Muscle layer of duodenum (tissue), 2 donors: Measurements from ENCODE around the gene CDK5R1.

Experiments
- H3K27ac ChIP-seq: one replicate; pipeline ENCODE4 v1.7.0; 2013; ENCODE audit warnings: mild to moderate bottlenecking, low read length
- H3K27me3 ChIP-seq: one replicate; pipeline ENCODE4 v1.7.0; 2013; ENCODE audit warnings: low read depth, mild to moderate bottlenecking, control low read depth, low read length
- H3K36me3 ChIP-seq, 2 donors: one replicate each; pipeline ENCODE4 v1.7.0; 2013; ENCODE audit warnings: low read length in 2 of 2, control low read depth in 1 of 2, mild to moderate bottlenecking in 1 of 2; ENCODE audit not compliant: insufficient read depth in 2 of 2, control insufficient read depth in 1 of 2
- H3K4me1 ChIP-seq, 2 donors: one replicate each; pipeline ENCODE4 v1.7.0; 2013; ENCODE audit warnings: low read length in 2 of 2, mild to moderate bottlenecking in 2 of 2, control low read depth in 1 of 2, moderate library complexity in 1 of 2; ENCODE audit not compliant: insufficient read depth in 2 of 2, control insufficient read depth in 1 of 2
- H3K4me3 ChIP-seq, 2 donors: one replicate each; pipeline ENCODE4 v1.7.0; 2013; ENCODE audit warnings: low read length in 2 of 2, low read depth in 1 of 2, mild to moderate bottlenecking in 1 of 2
- H3K9me3 ChIP-seq, 2 donors: one replicate each; pipeline ENCODE4 v1.7.0; 2013; ENCODE audit warnings: low read length in 2 of 2, control low read depth in 1 of 2, mild to moderate bottlenecking in 1 of 2; ENCODE audit not compliant: control insufficient read depth in 1 of 2
- donor health status: healthy.

Gene CDK5R1

GRCh38 chr17:32504166-32504990 is 17.6 kb downstream of the CDK5R1 start:
- H3K27me3 ChIP-seq = no peaks in the 10 kb centered on the region
- H3K36me3 ChIP-seq = no peaks in the 10 kb centered on the region
- no peaks in the 10 kb centered on the region for H3K9me3 ChIP-seq
- H3K27ac ChIP-seq = no peak overlapping the region
- no peak overlapping the region for H3K4me3 ChIP-seq
- peaks cover 0 to 5% of the 10 kb centered on the region in 2 donors for H3K4me1 ChIP-seq

GRCh38 chr17:32508926-32509325 is 22.1 kb downstream of the CDK5R1 start:
- Histone ChIP-seq H3K27ac (no peak overlapping the region), H3K9me3 (no peaks in the 10 kb centered on the region), H3K4me3 (no peak overlapping the region), H3K36me3 (no peaks in the 10 kb centered on the region), H3K27me3 (no peaks in the 10 kb centered on the region), H3K4me1 (peaks cover 0 to 2% of the 10 kb centered on the region in 2 donors)

GRCh38 chr17:32510466-32510865 is 23.7 kb downstream of the CDK5R1 start:
- no peaks in the 10 kb centered on the region for H3K4me1 ChIP-seq
- no peaks in the 10 kb centered on the region for H3K9me3 ChIP-seq
- H3K27me3 ChIP-seq = no peaks in the 10 kb centered on the region
- H3K4me3 ChIP-seq = no peak overlapping the region
- H3K36me3 ChIP-seq = no peaks in the 10 kb centered on the region
- no peak overlapping the region for H3K27ac ChIP-seq

- H3K9me3 ChIP-seq = no peaks in the 10 kb centered on the region
- no peak overlapping the region for H3K27ac ChIP-seq
- no peaks in the 10 kb centered on the region for H3K4me1 ChIP-seq
- H3K4me3 ChIP-seq = no peak overlapping the region
- H3K36me3 ChIP-seq = no peaks in the 10 kb centered on the region
- H3K27me3 ChIP-seq = no peaks in the 10 kb centered on the region
Observed at GRCh38 chr17:32512328-32512727, 25.5 kb downstream of the CDK5R1 start.

GRCh38 chr17:32513579-32513978 is 26.8 kb downstream of the CDK5R1 start:
- H3K4me1 ChIP-seq = peaks cover 0 to under 1% of the 10 kb centered on the region in 2 donors
- H3K27ac ChIP-seq = no peak overlapping the region
- no peaks in the 10 kb centered on the region for H3K9me3 ChIP-seq
- H3K4me3 ChIP-seq = no peak overlapping the region
- H3K27me3 ChIP-seq = no peaks in the 10 kb centered on the region
- no peaks in the 10 kb centered on the region for H3K36me3 ChIP-seq

- Histone ChIP-seq H3K27me3 (no peaks in the 10 kb centered on the region), H3K36me3 (no peaks in the 10 kb centered on the region), H3K4me3 (no peak overlapping the region), H3K4me1 (peaks cover 0 to 7% of the 10 kb centered on the region in 2 donors), H3K9me3 (no peaks in the 10 kb centered on the region), H3K27ac (no peak overlapping the region)
Observed at GRCh38 chr17:32514606-32515005, 27.8 kb downstream of the CDK5R1 start.

GRCh38 chr17:32515677-32516383 is 29.0 kb downstream of the CDK5R1 start:
- Histone ChIP-seq H3K4me3 (no peak overlapping the region), H3K27me3 (no peaks in the 10 kb centered on the region), H3K36me3 (no peaks in the 10 kb centered on the region), H3K9me3 (no peaks in the 10 kb centered on the region), H3K27ac (no peak overlapping the region), H3K4me1 (peaks cover 0 to 14% of the 10 kb centered on the region in 2 donors)

GRCh38 chr17:32516450-32516849 is 29.7 kb downstream of the CDK5R1 start:
- no peaks in the 10 kb centered on the region for H3K9me3 ChIP-seq
- peaks cover 0 to 14% of the 10 kb centered on the region in 2 donors for H3K4me1 ChIP-seq
- H3K36me3 ChIP-seq = no peaks in the 10 kb centered on the region
- no peaks in the 10 kb centered on the region for H3K27me3 ChIP-seq
- H3K4me3 ChIP-seq = no peak overlapping the region
- no peak overlapping the region for H3K27ac ChIP-seq

- no peak overlapping the region for H3K27ac ChIP-seq
- no peaks in the 10 kb centered on the region for H3K27me3 ChIP-seq
- H3K36me3 ChIP-seq = no peaks in the 10 kb centered on the region
- H3K9me3 ChIP-seq = no peaks in the 10 kb centered on the region
- H3K4me1 ChIP-seq = peaks cover 0 to 14% of the 10 kb centered on the region in 2 donors
- no peak overlapping the region for H3K4me3 ChIP-seq
Observed at GRCh38 chr17:32516940-32517701, 30.3 kb downstream of the CDK5R1 start.

- Histone ChIP-seq H3K4me1 (peaks cover 0 to 14% of the 10 kb centered on the region in 2 donors), H3K27ac (no peak overlapping the region), H3K27me3 (no peaks in the 10 kb centered on the region), H3K4me3 (no peak overlapping the region), H3K9me3 (no peaks in the 10 kb centered on the region), H3K36me3 (no peaks in the 10 kb centered on the region)
Observed at GRCh38 chr17:32517982-32518381, 31.2 kb downstream of the CDK5R1 start.

- peak overlapping the region in 1 of 2 donors; percentile 62 for H3K4me3 ChIP-seq
- H3K9me3 ChIP-seq = no peaks in the 10 kb centered on the region
- H3K36me3 ChIP-seq = no peaks in the 10 kb centered on the region
- H3K27me3 ChIP-seq = no peaks in the 10 kb centered on the region
- H3K4me1 ChIP-seq = peaks cover 0 to 14% of the 10 kb centered on the region in 2 donors
- H3K27ac ChIP-seq = no peak overlapping the region
Observed at GRCh38 chr17:32518646-32519227, 31.9 kb downstream of the CDK5R1 start.
